T-helper 22 cell (primary cell): ENCODE measurements around the gene PTOV1.

Source experiments
- DNase-seq: peaks from one replicate; pipeline ENCODE4 v3.0.0-alpha.2; 2020; ENCODE audit warnings: low read depth

The PTOV1 gene

GRCh38 chr19:49859682-49860335, 8.8 kb downstream of the PTOV1 start:
- no peak for DNase-seq

- no peak for DNase-seq
Measured at GRCh38 chr19:49860336-49861102, 9.6 kb downstream of the PTOV1 start.

GRCh38 chr19:49861107-49861506, 10.1 kb downstream of the PTOV1 start:
- DNase-seq: no peak

GRCh38 chr19:49861541-49862378, 10.8 kb downstream of the PTOV1 start:
- DNase-seq: no peak

GRCh38 chr19:49862391-49863253, 11.7 kb downstream of the PTOV1 start:
- DNase-seq: no peak

- no peak for DNase-seq
Measured at GRCh38 chr19:49863254-49863934, 12.4 kb downstream of the PTOV1 start.

- DNase-seq: no peak
Measured at GRCh38 chr19:49863935-49864320, 13.0 kb downstream of the PTOV1 start.

- no peak for DNase-seq
Measured at GRCh38 chr19:49864890-49865289, 13.9 kb downstream of the PTOV1 start.

- DNase-seq: peak; percentile 76
Measured at GRCh38 chr19:49866933-49867782, 16.2 kb downstream of the PTOV1 start, which contains the start of gene PNKP. Gene PNKP (minus strand): TSS chr19:49867576. CDS start chr19:49867204, 372 bp downstream.

GRCh38 chr19:49869009-49869483, 18.1 kb downstream of the PTOV1 start:
- no peak for DNase-seq

GRCh38 chr19:49869484-49870308, 18.7 kb downstream of the PTOV1 start:
- DNase-seq: peak; percentile 87

GRCh38 chr19:49870309-49870901, 19.4 kb downstream of the PTOV1 start:
- no peak for DNase-seq

GRCh38 chr19:49871349-49871985, 20.5 kb downstream of the PTOV1 start:
- no peak for DNase-seq

- DNase-seq: no peak
Measured at GRCh38 chr19:49872245-49873128, 21.5 kb downstream of the PTOV1 start.

GRCh38 chr19:49873129-49873521, 22.2 kb downstream of the PTOV1 start:
- no peak for DNase-seq

- DNase-seq: no peak
Measured at GRCh38 chr19:49873834-49874233, 22.9 kb downstream of the PTOV1 start.

GRCh38 chr19:49874503-49875157, 23.7 kb downstream of the PTOV1 start:
- no peak for DNase-seq
